Esophagus muscularis mucosa (tissue), 3 donors: ENCODE results near the gene MLN.

Experiments used
- POLR2A ChIP-seq: fragments of 450-650 bp; IDR thresholded peaks from one replicate; pipeline ENCODE4 v1.6.1; 2017; ENCODE audit warnings: antibody characterized with exemption, moderate library complexity, mild to moderate bottlenecking, low read depth
- TF ChIP-seq, protein P1 (sequence below), 3 experiments: fragments of 200-600 bp in 2 of 3; fragments of 450-650 bp in 1 of 3; sonication (generic) in 2 of 3; IDR thresholded peaks; one replicate each; pipeline ENCODE4 v1.5.1; 2017 to 2019; ENCODE audit warnings: antibody characterized with exemption in 3 of 3, mild to moderate bottlenecking in 2 of 3, moderate library complexity in 1 of 3

DNA sequence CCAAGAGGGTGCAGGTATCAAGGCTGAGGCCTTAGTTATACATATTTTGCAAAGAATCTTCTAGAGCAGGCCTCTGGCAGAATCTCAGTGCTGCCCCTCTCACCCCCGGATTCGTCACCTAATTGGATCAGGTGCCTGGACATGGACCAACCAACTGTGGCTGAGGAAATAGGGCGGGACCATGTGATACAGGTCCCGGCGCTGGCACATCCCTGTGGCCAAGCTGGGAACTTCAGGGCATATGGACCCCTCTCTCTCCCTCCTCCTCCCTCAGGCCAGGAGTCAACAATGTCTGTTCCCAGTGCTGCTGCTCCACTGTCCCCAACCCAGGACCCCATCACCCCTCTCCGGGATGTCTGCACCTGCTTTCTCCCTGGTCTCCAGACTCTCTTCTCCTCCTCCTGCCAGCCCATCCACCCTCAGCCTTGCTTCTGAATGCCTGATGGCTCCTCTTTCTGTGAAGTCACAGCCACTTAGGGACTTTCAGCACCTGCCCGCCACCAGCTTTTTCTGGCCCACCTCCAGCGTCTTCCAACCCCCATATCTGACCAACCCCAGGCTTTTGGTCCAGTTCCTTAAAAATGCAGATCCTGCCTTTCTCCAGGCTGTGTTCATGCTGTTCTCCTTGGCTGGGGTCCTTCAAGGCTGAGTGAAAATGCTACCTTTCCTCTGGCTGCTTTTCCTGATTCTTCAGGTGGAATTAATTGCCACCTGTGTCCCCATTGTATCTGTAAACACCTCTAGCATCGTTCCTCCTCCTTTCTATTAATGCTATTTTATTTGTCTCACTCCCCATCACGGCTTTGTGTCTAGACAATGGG lies 19.0 kb upstream of the MLN start:
- TF ChIP-seq, protein P1, sequence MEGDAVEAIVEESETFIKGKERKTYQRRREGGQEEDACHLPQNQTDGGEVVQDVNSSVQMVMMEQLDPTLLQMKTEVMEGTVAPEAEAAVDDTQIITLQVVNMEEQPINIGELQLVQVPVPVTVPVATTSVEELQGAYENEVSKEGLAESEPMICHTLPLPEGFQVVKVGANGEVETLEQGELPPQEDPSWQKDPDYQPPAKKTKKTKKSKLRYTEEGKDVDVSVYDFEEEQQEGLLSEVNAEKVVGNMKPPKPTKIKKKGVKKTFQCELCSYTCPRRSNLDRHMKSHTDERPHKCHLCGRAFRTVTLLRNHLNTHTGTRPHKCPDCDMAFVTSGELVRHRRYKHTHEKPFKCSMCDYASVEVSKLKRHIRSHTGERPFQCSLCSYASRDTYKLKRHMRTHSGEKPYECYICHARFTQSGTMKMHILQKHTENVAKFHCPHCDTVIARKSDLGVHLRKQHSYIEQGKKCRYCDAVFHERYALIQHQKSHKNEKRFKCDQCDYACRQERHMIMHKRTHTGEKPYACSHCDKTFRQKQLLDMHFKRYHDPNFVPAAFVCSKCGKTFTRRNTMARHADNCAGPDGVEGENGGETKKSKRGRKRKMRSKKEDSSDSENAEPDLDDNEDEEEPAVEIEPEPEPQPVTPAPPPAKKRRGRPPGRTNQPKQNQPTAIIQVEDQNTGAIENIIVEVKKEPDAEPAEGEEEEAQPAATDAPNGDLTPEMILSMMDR (IDR thresholded peaks at IDR 0.05): peak in 1 of 3 experiments; percentile 14
- no peak for TF ChIP-seq POLR2A
